Neural cell (in vitro differentiated cells): ENCODE data around the gene RXFP4. TPM values are rescaled to one million over a fixed set of nuclear protein-coding genes. Genes with fewer than 3 reads are reported as not detected.

ENCODE experiments used
- H2AFZ ChIP-seq: fragments of 200-600, 300-800 bp; sonication (generic), shearing (Covaris generic); 2 replicates; pipeline ENCODE4 v1.6.0; 2014; ENCODE audit warnings: low read depth, mild to moderate bottlenecking, antibody characterized with exemption, low read length, moderate library complexity
- H3F3A ChIP-seq: fragments of 200-600 bp; shearing (Covaris generic); 2 replicates; pipeline ENCODE4 v1.6.1; 2016; ENCODE audit warnings: mild to moderate bottlenecking, moderate library complexity, mixed read lengths, antibody characterized with exemption, low read length; ENCODE audit not compliant: insufficient read depth, poor library complexity, severe bottlenecking
- H3K27ac ChIP-seq: fragments of 200-600, 300-800 bp; sonication (generic), shearing (Covaris generic); 2 replicates; pipeline ENCODE4 v1.5.1; 2014; ENCODE audit warnings: mild to moderate bottlenecking, low read length, moderate library complexity
- H3K27me3 ChIP-seq: fragments of 300-800, 200-600 bp; sonication (generic), shearing (Covaris generic); 2 replicates; pipeline ENCODE4 v1.6.0; 2014; ENCODE audit warnings: mild to moderate bottlenecking, low read depth, low read length, moderate library complexity; ENCODE audit not compliant: insufficient read depth
- H3K36me3 ChIP-seq: fragments of 300-800, 200-600 bp; sonication (generic), shearing (Covaris generic); 2 replicates; pipeline ENCODE4 v1.5.1; 2014; ENCODE audit warnings: mild to moderate bottlenecking, antibody characterized with exemption, low read length, moderate library complexity; ENCODE audit not compliant: insufficient read depth
- H3K4me2 ChIP-seq: fragments of 300-800, 200-600 bp; sonication (generic), shearing (Covaris generic); 2 replicates; pipeline ENCODE4 v1.6.0; 2014; ENCODE audit warnings: mild to moderate bottlenecking, low read length
- H3K4me3 ChIP-seq: fragments of 300-800, 200-600 bp; sonication (generic), shearing (Covaris generic); 2 replicates; pipeline ENCODE4 v1.5.1; 2014; ENCODE audit warnings: mild to moderate bottlenecking, low read length, moderate library complexity
- H3K79me2 ChIP-seq: fragments of 200-600 bp; shearing (Covaris generic); replicated peaks from 2 replicates; pipeline ENCODE4 v1.6.0; 2014; ENCODE audit warnings: mild to moderate bottlenecking, low read length, moderate library complexity; ENCODE audit not compliant: insufficient read depth
- H3K9ac ChIP-seq: fragments of 300-800, 200-600 bp; sonication (generic), shearing (Covaris generic); 2 replicates; pipeline ENCODE4 v1.6.1; 2016; ENCODE audit warnings: mild to moderate bottlenecking, low read length, mixed read lengths
- H3K9me2 ChIP-seq: fragments of 200-600 bp; shearing (Covaris generic); 2 replicates; pipeline ENCODE4 v1.6.1; 2016; ENCODE audit warnings: mild to moderate bottlenecking, low read length, mixed read lengths; ENCODE audit not compliant: insufficient read depth
- H3K9me3 ChIP-seq: fragments of 200-600, 300-800 bp; sonication (generic), shearing (Covaris generic); 2 replicates; pipeline ENCODE4 v1.6.1; 2016; ENCODE audit warnings: mild to moderate bottlenecking, mixed run types, low read length, moderate library complexity, mixed read lengths
- H4K20me1 ChIP-seq: fragments of 200-600 bp; shearing (Covaris generic); 2 replicates; pipeline ENCODE4 v1.6.1; 2016; ENCODE audit warnings: mild to moderate bottlenecking, mixed run types; ENCODE audit not compliant: insufficient read depth
- EP300 ChIP-seq: fragments of 450-650 bp; conservative IDR thresholded peaks from 2 replicates; pipeline ENCODE4 v1.6.1; 2014; ENCODE audit warnings: antibody characterized with exemption, mild to moderate bottlenecking, moderate library complexity; ENCODE audit not compliant: poor library complexity, severe bottlenecking
- EZH2 ChIP-seq: fragments of 200-600, 300-800 bp; shearing (Covaris generic), sonication (generic); IDR thresholded peaks from 2 replicates; pipeline ENCODE4 v1.6.1; 2014; ENCODE audit warnings: antibody characterized with exemption, low read length, borderline replicate concordance, mild to moderate bottlenecking; ENCODE audit not compliant: insufficient read depth, poor library complexity, severe bottlenecking
- MXI1 ChIP-seq: fragments of 450-650 bp; conservative IDR thresholded peaks from 2 replicates; pipeline ENCODE4 v1.6.1; 2014; ENCODE audit warnings: antibody characterized with exemption, mild to moderate bottlenecking; ENCODE audit not compliant: poor library complexity, severe bottlenecking
- POLR2AphosphoS5 ChIP-seq: IDR thresholded peaks from 2 replicates; pipeline ENCODE4 v1.6.1; 2012
- RAD21 ChIP-seq: fragments of 450-650 bp; conservative IDR thresholded peaks from 2 replicates; pipeline ENCODE4 v1.6.1; 2014; ENCODE audit warnings: antibody characterized with exemption, mild to moderate bottlenecking, moderate library complexity
- SMC3 ChIP-seq: fragments of 450-650 bp; conservative IDR thresholded peaks from 2 replicates; pipeline ENCODE4 v1.6.1; 2014; ENCODE audit warnings: antibody characterized with exemption, mild to moderate bottlenecking, moderate library complexity; ENCODE audit not compliant: poor library complexity
- TAF1 ChIP-seq: IDR thresholded peaks from 2 replicates; pipeline ENCODE4 v1.6.1; 2012; ENCODE audit warnings: low read depth
- polyA plus RNA-seq: library from polyadenylated mRNA; depleted of rRNA; stranded (reverse); fragments of >200 nt; gene quantifications from 2 replicates; pipeline ENCODE4 v1.2.3, GENCODE V29; 2014
- TF ChIP-seq, protein P1 (sequence below): fragments of 450-650 bp; IDR thresholded peaks from 2 replicates; pipeline ENCODE4 v1.5.1; 2014; ENCODE audit warnings: antibody characterized with exemption, mild to moderate bottlenecking, moderate library complexity; ENCODE audit not compliant: poor library complexity, severe bottlenecking
- TF ChIP-seq, protein P2 (sequence below): IDR thresholded peaks from 2 replicates; pipeline ENCODE4 v1.6.1; 2012; ENCODE audit warnings: borderline replicate concordance

RXFP4 gene
- polyA plus RNA-seq, 1 donor from 2014 or later = not detected

GRCh38 chr1:155946633-155947219 lies 5.3 kb downstream of the RXFP4 start:
- H3K79me2 ChIP-seq = no peaks in the 10 kb centered on the region
- TF ChIP-seq MXI1 (no peak), EP300 (no peak), TAF1 (no peak), POLR2AphosphoS5 (no peak), SMC3 (no peak), EZH2 (no peak), RAD21 (no peak)
- TF ChIP-seq, protein P1, sequence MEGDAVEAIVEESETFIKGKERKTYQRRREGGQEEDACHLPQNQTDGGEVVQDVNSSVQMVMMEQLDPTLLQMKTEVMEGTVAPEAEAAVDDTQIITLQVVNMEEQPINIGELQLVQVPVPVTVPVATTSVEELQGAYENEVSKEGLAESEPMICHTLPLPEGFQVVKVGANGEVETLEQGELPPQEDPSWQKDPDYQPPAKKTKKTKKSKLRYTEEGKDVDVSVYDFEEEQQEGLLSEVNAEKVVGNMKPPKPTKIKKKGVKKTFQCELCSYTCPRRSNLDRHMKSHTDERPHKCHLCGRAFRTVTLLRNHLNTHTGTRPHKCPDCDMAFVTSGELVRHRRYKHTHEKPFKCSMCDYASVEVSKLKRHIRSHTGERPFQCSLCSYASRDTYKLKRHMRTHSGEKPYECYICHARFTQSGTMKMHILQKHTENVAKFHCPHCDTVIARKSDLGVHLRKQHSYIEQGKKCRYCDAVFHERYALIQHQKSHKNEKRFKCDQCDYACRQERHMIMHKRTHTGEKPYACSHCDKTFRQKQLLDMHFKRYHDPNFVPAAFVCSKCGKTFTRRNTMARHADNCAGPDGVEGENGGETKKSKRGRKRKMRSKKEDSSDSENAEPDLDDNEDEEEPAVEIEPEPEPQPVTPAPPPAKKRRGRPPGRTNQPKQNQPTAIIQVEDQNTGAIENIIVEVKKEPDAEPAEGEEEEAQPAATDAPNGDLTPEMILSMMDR = no peak
- TF ChIP-seq, protein P2, sequence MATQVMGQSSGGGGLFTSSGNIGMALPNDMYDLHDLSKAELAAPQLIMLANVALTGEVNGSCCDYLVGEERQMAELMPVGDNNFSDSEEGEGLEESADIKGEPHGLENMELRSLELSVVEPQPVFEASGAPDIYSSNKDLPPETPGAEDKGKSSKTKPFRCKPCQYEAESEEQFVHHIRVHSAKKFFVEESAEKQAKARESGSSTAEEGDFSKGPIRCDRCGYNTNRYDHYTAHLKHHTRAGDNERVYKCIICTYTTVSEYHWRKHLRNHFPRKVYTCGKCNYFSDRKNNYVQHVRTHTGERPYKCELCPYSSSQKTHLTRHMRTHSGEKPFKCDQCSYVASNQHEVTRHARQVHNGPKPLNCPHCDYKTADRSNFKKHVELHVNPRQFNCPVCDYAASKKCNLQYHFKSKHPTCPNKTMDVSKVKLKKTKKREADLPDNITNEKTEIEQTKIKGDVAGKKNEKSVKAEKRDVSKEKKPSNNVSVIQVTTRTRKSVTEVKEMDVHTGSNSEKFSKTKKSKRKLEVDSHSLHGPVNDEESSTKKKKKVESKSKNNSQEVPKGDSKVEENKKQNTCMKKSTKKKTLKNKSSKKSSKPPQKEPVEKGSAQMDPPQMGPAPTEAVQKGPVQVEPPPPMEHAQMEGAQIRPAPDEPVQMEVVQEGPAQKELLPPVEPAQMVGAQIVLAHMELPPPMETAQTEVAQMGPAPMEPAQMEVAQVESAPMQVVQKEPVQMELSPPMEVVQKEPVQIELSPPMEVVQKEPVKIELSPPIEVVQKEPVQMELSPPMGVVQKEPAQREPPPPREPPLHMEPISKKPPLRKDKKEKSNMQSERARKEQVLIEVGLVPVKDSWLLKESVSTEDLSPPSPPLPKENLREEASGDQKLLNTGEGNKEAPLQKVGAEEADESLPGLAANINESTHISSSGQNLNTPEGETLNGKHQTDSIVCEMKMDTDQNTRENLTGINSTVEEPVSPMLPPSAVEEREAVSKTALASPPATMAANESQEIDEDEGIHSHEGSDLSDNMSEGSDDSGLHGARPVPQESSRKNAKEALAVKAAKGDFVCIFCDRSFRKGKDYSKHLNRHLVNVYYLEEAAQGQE = no peak
- no peaks in the 10 kb centered on the region for H3K9me2 ChIP-seq
- H3F3A ChIP-seq = no peaks in the 10 kb centered on the region
- H2AFZ ChIP-seq = no peak overlapping the region
- H3K36me3 ChIP-seq = peaks cover 7% of the 10 kb centered on the region
- H3K27ac ChIP-seq = no peak overlapping the region
- no peak overlapping the region for H3K4me2 ChIP-seq
- H3K9ac ChIP-seq = no peak overlapping the region
- no peaks in the 10 kb centered on the region for H4K20me1 ChIP-seq
- H3K9me3 ChIP-seq = no peaks in the 10 kb centered on the region
- no peak overlapping the region for H3K4me3 ChIP-seq
- H3K27me3 ChIP-seq = no peaks in the 10 kb centered on the region

DNA sequence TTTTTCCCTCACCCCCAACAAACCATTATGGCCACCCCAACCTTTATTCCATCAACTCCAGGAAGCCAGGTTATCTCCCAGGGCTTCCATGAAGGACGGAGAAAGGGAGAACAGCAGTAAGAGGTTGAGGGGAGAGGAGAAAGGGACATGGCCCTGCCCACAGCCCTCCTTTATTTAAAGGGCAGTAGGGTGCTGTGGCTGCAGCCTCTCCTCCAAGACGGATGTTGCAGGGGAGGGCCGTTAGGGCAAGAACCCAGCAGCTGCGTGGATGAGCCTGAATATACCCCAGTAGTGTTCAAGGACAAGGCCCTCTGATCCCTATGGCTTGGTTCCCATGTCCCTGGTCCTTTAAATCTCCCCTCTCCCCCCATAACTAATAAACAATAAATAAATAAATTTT lies 5.9 kb downstream of the RXFP4 start:
- H3F3A ChIP-seq = no peaks in the 10 kb centered on the region
- no peak overlapping the region for H3K9ac ChIP-seq
- H3K27ac ChIP-seq = no peak overlapping the region
- TF ChIP-seq, protein P1 = no peak
- no peak for TF ChIP-seq MXI1
- no peak for TF ChIP-seq SMC3
- TF ChIP-seq, protein P2 = no peak
- TF ChIP-seq EP300 = no peak
- no peak for TF ChIP-seq EZH2
- no peak for TF ChIP-seq POLR2AphosphoS5
- TF ChIP-seq TAF1 = no peak
- TF ChIP-seq RAD21 = no peak
- H3K9me3 ChIP-seq = no peaks in the 10 kb centered on the region
- H3K27me3 ChIP-seq = no peaks in the 10 kb centered on the region
- no peaks in the 10 kb centered on the region for H3K79me2 ChIP-seq
- peaks cover 7% of the 10 kb centered on the region for H3K36me3 ChIP-seq
- H4K20me1 ChIP-seq = no peaks in the 10 kb centered on the region
- no peak overlapping the region for H2AFZ ChIP-seq
- H3K4me2 ChIP-seq = no peak overlapping the region
- H3K4me3 ChIP-seq = no peak overlapping the region
- H3K9me2 ChIP-seq = no peaks in the 10 kb centered on the region
